Activated CD4-positive, alpha-beta T cell treated with anti-CD3 and anti-CD28 coated beads, Interleukin-2, Interleukin-4, amounts not matched to agents 100 ng/mL and 50 ng/mL, durations not matched to agents 16 hours and 8 hours (primary cell): Measurements from ENCODE around the gene DOCK8.
A peak's percentile ranks its signal among the peaks of the same experiment; 100 is the strongest.

Experiments
- DNase-seq: peaks from one replicate; pipeline ENCODE4 v3.0.0-alpha.2; 2020; ENCODE audit warnings: low spot score

Gene DOCK8

DNA sequence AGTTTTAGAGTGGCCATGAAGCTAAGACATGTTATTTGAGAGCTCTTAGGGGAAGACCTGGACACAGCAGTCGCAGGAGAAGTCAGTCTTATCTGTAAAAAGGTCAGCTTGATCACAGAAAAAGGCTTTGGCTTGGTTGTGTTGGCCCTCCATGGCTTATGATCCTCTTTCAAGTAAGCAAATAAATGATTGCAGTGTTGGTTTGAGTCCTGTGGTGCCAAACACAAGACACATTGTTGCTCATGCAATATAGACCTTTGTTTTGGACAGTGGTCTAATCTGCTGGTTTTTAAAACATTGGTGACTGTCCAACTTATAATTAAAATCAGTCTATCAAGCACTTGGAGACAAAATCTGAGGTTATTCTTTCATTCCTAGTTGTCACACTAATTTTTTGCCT, 54.0 kb downstream of the DOCK8 start:
- DNase-seq, result no peak

DNA sequence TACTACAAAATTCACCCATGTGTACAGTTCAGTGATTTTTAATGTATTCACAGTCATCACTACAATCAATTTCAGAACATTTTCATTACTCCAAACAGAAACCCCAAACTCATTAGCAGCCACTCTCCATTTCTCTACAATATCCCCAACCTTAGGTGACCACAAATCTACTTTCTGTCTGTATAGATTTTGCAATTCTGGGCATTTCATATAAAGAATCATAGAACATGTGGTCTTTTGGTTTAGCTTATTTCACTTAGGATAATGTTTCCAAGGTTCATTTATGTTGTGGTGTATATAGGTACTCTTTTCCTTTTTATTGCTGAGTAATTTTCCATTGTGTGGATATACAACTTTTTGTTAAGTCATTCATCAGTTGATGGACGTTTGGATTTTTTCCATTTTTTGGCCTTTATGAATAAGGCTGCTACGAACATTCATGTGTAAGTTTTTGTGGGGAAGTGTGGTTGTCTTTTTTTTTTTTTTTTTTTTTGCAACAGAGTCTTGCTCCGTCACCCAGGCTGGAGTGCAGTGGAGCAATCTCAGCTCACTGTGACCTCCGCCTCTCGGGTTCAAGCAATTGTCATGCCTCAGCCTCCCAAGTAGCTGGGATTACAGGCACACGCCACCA, 54.5 kb downstream of the DOCK8 start:
- no peak for DNase-seq

GRCh38 chr9:270657-271237, 56.1 kb downstream of the DOCK8 start:
- DNase-seq, result no peak

DNA sequence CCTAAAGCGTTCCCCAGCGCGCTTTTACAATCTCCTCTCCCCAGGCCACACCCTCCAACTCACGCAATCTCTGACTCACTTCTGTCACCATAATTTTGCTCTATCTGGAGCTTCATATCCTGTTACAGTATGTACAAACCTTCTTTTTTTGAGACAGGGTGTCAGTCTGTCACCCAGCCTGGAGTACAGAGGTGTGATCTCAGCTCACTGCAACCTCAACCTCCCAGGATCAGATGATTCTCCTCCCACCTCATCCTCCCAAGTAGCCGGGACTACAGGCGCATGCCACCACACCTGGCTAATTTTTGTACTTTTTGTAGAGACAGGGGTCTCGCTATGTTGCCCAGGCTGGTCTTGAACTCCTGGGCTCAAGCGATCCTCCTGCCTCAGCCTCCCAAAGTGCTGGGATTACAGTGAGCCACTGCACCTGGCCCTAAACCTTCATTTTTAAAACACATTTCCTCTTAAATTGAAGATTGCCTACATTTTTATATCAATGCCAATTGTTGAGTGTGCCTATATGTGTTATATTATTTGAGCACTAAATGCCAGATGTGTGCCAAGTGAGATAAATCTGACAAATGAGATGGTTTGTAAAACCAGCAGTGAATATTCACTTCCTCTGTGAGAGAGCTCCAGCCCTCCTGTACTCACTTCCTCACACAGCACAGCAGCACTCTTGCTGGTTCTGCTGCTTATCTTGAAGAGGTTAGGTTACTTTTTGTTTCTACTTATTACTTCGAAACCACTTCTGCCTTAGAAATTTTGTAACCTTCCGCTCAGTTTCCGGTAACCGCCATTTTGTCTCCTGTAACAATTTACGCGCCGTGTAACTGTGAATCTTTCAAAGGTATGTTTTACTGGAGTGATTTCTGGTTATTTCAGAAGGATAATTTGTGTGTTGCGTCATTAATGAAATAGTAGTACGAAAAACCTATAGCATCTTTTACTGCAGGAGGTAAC, 57.9 kb downstream of the DOCK8 start:
- DNase-seq, result peak; percentile 89

GRCh38 chr9:274406-274805, 59.7 kb downstream of the DOCK8 start:
- peak; percentile 31 for DNase-seq

GRCh38 chr9:277601-278295, 63.1 kb downstream of the DOCK8 start:
- peak; percentile 52 for DNase-seq

DNA sequence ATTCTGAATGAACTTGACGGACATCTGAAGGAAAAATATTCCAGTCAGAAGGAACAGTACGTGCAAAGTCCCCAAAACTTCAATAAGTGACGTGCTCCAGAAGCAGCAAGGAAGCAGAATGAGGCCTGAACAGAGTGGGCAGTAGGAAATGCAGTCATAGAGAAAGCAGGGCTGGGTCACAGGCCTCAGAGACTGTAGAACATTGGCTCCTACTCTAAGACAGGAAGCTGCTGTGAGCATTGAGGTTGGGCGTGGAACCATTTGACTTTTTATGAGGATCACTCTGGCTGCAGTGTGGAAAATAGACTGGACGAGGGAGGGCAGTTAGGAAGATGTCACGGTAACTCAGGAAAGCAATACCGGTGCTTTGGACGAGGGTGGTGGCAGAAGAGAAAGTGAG, 64.0 kb downstream of the DOCK8 start:
- peak; percentile 76 for DNase-seq

- DNase-seq, result peak; percentile 48
Observed at GRCh38 chr9:279674-280073, 65.0 kb downstream of the DOCK8 start.

- DNase-seq, result peak; percentile 30
Observed at GRCh38 chr9:281741-282645, 67.3 kb downstream of the DOCK8 start.

DNA sequence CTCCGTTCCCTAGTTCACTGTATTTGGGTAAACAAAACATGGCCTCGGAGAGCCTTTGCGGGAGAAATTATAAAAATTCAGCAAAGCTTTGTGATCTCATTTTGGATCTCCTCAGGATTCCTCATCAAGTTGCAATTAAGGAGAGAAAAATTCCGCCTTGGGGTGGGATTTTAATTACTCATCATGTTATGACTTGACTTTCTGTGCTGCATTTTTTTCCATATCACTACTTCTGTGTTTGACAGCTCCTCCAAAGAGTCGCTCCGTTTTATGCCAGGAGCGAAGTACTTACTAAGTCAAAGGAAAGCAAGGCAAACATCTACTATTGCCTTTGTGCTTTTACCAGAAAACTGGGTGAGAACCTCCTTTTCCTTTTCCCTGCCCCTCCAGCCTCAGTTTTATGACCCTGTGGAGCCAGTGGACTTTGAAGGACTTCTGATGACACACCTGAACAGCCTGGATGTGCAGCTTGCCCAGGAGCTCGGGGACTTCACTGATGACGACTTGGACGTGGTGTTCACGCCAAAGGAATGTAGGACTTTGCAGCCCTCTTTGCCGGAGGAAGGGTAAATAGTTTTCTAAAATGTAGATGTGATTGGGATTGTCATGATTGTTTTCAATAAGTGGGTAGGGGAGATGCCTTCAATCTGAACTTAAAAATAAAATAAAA, 71.5 kb downstream of the DOCK8 start:
- no peak for DNase-seq

GRCh38 chr9:289121-289520, 74.5 kb downstream of the DOCK8 start:
- DNase-seq, result no peak

DNA sequence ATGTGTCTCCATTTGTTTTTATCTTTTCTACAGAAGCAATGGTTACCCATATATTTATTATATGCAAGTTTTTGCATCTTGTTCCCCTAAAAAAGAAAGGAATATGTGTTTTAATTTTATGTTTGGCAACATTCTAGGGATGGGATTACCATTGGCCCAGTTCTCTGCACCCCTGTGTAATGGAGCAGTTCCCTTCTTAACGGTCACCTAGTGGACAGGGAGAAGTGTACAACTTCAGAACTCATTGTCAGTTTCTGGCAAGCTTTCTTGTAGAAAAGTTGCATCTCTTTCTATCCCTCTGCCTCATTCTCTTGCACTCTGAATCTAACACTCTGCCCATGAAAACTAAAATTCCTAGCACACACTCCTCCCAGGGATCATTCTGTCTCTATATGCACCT, 78.2 kb downstream of the DOCK8 start:
- DNase-seq, result no peak

DNA sequence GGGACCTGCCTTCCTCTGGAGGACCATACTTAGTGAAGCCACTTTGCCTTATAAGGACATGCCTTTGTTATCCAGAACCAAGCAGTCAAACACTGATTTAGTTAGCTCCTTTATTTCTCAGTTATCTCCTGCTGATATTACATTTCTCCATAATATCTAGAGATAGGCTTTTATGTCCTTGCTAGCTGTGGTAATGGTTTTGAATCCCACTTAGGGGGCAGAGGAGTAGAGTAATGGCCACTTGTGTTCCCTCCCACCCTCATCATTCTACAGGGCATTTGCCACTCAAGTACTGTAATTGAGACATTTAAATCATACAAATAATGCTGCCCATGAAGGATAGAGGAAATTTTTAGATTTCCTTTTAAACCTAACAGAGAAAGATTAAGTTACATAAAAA, 80.9 kb downstream of the DOCK8 start:
- no peak for DNase-seq

DNA sequence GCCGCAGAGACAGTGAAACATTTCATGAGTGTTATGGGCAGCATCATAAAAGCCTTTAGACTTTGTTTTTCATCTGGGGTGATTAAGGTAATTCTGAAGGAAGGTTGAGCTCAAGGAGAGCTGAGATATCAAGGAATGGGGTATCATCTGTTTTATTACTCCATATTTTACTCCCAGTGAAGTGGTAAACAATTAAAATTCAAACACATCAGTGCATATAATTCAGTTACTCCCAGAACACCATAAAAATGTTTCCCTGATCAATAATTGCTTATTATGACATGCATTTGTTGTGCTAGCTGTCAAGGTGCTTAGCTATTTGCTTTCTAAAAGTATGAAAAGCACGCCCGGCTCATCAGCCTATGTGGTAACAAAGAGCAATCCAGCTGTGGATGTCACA, 81.7 kb downstream of the DOCK8 start:
- DNase-seq, result no peak

DNA sequence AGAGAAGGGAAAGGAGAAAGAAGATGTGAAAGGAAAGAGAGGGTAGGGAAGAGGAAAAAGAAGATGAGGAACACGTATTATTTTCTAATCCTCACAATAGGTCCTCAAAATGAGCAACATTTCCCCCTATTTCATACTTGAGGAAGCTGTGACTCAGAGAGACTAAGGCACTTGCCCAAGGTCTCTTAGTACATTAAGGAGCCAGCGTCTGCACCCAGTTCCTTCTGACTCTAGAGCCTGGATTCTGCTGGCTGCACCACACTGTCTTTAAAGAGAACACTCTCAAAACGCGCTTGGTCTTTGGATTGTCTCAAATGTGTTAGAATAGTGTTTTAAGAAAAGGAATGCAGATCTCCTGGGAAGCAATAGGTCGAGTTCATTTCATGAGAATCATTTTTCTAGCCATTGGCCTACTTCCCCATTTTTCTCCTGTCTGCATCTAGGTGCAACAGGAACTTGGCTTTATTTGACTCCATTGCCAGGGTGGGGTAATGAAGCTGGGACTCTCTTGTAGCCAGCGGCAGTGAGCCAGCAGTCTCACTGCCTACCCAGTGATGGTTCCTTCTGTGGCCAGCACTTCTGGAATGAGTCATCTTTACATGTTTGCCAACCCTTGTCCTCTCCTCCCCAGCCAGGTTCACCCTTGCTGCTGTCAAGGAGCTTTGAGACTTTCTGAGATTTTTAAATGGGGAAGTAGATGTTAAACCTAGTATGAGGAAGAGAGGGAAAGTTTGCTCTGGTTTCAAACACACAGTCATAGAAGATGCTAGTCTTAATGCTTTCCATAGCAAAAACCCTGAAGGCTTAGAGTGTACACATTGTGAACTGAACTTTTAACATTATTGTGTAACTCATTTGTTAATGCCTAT, 82.7 kb downstream of the DOCK8 start:
- DNase-seq, result peak; percentile 21

- no peak for DNase-seq
Observed at GRCh38 chr9:303502-303901, 88.8 kb downstream of the DOCK8 start.

GRCh38 chr9:304106-304505, 89.4 kb downstream of the DOCK8 start:
- no peak for DNase-seq

DNA sequence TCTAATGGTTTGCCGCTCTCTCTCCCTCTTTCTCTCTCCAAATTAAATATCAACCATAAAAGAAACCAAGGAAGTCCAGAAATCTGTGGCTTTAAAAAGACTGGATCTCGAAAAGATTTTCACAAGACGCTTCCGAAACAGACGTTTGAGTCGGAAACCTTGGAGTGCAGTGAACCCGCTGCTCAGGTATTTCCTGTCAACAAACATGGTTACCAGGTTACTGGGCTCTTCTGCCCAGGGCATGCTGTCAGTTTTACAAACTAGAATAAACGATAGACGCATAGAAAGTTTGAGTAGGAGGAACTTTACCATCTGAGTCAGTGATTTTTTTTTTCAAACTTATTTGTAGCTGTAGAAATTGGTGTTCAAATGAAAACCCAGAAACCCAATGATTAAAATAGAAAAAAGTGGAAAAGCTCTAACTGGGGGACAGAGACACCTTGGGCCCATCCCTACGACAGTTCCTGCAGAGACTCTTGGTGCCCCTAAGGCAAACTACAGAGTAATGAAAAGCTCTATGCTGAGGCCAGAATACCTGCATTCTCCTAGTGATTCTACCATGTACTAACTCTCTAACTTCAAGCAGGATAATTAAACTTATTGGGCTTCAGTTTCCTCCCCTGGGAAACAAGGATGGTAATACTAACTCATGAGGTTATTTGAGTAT, 90.0 kb downstream of the DOCK8 start:
- no peak for DNase-seq

- DNase-seq, result peak; percentile 43
Observed at GRCh38 chr9:306907-307306, 92.2 kb downstream of the DOCK8 start.
